ENCODE results near the gene KCTD7.

- TF ChIP-seq CTCF (IDR thresholded peaks at IDR 0.05; ENCODE audit: low read depth, low read length, missing input control) (no peak), GABPA (IDR thresholded peaks at IDR 0.05 in 1 of 2, conservative IDR thresholded peaks at IDR 0.05 in 1 of 2) (no peak), REST (IDR thresholded peaks at IDR 0.05) (no peak), JUND (IDR thresholded peaks at IDR 0.05) (no peak), SP1 (IDR thresholded peaks at IDR 0.05) (no peak), ZBTB33 (IDR thresholded peaks at IDR 0.05) (no peak), EGR1 (IDR thresholded peaks at IDR 0.05; ENCODE audit: low read depth in 2 of 2) (no peak), MAX (IDR thresholded peaks at IDR 0.05) (no peak), ATF3 (IDR thresholded peaks at IDR 0.05) (no peak), RAD21 (IDR thresholded peaks at IDR 0.05) (no peak)
Measured at GRCh38 chr7:66669496-66669895, 40.8 kb downstream of the KCTD7 start.
